Epithelial cell of proximal tubule (primary cell): ENCODE data around the gene ACOX3. TPM values are rescaled to one million over a fixed set of nuclear protein-coding genes. Genes with fewer than 3 reads are reported as not detected.

Experiments
- DNase-seq: peaks from one replicate; pipeline ENCODE4 v3.0.0-alpha.2; 2011; ENCODE audit warnings: low read depth
- H3K4me3 ChIP-seq: 2 replicates; pipeline ENCODE4 v1.5.1; 2011; ENCODE audit warnings: low read depth, mild to moderate bottlenecking, low read length
- CTCF ChIP-seq: conservative IDR thresholded peaks from 2 replicates; pipeline ENCODE4 v1.5.1; 2012; ENCODE audit warnings: low read depth, mild to moderate bottlenecking, low read length
- total RNA-seq: library from RNA; depleted of rRNA; stranded (reverse); fragments of >200 nt; gene quantifications from 2 replicates; pipeline ENCODE4 v1.2.3, GENCODE V29; 2015

ACOX3 gene
- total RNA-seq, 1 donor from 2014 or later, result 10.5 TPM

GRCh38 chr4:8465615-8466611 is 25.4 kb upstream of the ACOX3 start:
- TF ChIP-seq CTCF, result no peak
- H3K4me3 ChIP-seq, result no peak overlapping the region
- no peak for DNase-seq

- no peak for TF ChIP-seq CTCF
- no peak for DNase-seq
Observed at GRCh38 chr4:8464381-8464780, 23.9 kb upstream of the ACOX3 start.

GRCh38 chr4:8463811-8464210 is 23.3 kb upstream of the ACOX3 start:
- no peak overlapping the region for H3K4me3 ChIP-seq

More at GRCh38 chr4:8464381-8464780, 23.9 kb upstream of the ACOX3 start:
- no peak overlapping the region for H3K4me3 ChIP-seq

GRCh38 chr4:8461616-8462015 is 21.1 kb upstream of the ACOX3 start:
- H3K4me3 ChIP-seq, result no peak overlapping the region
- TF ChIP-seq CTCF, result no peak
- no peak for DNase-seq

More at GRCh38 chr4:8463811-8464210, 23.3 kb upstream of the ACOX3 start:
- DNase-seq, result no peak
- TF ChIP-seq CTCF, result no peak

- no peak for DNase-seq
- no peak overlapping the region for H3K4me3 ChIP-seq
- TF ChIP-seq CTCF, result no peak
Observed at GRCh38 chr4:8461086-8461485, 20.6 kb upstream of the ACOX3 start.

- DNase-seq, result no peak
- no peak overlapping the region for H3K4me3 ChIP-seq
- no peak for TF ChIP-seq CTCF
Observed at GRCh38 chr4:8459867-8460445, 19.4 kb upstream of the ACOX3 start.
